NCI-H510A (cell line): ENCODE data around the gene PPP2R2B.
"Not testable (repeated sequence)": the region's sequence is repeated elsewhere in the genome, so short reads cannot be mapped to it uniquely, and the experiment has no call there.

Experiments used
- DNase-seq: peaks from one replicate; lab custom pipeline; 2025; lab: John Stamatoyannopoulos, UW

PPP2R2B gene

DNA sequence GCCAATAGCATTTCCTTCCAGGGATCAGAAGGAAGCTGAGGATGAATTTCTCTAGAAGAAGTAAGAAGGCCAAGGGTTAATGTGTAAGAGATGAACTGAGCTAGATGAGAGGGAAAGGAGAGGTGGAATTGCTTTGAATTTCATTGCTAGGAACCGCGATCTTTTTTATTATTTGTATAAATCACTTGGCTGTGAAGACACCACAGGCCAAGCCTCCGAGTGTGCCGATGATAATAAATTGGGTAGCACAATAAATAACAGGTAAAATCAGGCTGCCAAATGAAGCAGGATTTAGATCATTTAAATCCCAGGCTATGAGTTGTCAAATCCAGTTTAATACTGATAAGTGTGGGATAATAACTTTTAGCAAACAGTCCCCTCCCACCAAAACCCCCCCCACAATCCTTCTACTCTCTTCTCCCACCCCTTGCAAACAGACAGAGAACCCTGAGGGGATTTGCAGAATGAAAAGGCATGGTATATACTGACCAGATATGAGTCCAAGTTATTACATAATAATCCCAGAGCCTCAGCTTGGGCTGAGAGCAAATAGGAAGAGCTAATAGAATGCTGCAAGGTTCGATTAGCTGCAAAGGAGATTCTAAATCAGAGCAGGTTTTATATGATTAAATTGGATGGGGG lies 143.5 kb downstream of the PPP2R2B start:
- DNase-seq = no peak

DNA sequence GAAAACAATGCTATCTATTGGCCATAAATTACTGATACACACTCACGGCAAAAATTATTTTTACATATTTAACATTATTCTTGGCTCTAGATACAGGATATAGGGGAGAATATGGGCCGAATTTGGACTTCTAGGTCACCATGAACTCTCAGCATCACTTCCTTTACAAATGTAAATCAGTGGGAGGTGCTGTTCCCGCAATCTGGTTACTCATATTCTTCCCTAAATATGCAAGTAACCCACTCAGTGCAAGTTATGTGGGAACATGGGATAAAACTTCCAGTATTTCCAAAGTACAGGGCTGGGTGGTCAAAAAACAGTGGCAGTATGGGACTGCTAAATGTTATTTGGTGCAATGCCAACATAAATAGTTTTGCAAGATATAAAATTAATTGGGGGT lies 145.6 kb downstream of the PPP2R2B start:
- DNase-seq = no peak

DNA sequence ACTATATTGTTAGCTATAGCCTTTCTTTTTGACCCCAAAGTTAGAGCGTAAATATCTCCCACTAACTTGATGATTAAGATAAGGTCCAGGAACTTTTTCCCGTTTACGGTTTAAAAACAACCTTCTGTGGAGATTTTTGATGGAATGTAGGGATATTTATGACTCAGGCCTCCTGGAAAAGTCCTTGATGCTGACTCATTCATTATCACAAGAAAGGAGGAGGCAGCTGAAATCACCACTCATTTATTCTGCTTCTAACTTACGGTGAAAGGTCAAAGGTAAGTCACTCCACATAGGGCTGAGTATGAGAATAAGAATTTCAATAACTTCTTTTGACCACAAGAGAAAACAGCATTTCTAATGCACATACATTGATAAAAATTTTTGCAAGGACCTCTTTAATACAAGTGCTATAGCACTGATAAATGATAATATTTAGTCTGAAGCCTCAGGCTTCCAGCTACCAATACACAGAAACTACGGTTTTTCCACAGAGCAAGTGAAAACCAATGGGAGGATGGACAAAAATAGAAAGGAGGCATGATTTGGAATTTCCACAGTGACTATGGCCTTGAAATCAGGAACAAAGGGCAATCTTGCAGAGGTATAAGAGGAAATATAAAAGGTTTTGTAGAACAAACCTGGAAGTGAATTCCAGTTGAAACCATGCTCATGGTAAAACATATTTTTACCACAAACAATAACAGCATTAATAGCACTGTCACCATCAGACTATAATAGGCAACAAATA lies 146.5 kb downstream of the PPP2R2B start:
- no peak for DNase-seq

DNA sequence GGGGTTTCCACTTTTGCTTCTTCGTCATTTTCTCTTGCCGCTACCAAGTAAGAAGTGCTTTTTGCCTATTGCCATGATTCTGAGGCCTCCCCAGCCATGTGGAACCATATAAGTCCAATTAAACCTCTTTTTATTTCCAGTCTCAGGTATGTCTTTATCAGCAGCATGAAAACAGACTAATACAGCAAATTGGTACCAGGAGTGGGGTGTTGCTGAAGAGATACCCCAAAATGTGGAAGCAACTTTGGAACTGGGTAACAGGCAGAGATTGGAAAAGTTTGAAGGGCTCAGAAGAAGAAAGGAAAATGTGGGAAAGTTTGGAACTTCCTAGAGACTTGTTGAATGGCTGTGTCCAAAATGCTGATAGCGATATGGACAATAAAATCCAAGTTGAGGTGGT lies 149.8 kb downstream of the PPP2R2B start:
- DNase-seq = not testable (repeated sequence)

DNA sequence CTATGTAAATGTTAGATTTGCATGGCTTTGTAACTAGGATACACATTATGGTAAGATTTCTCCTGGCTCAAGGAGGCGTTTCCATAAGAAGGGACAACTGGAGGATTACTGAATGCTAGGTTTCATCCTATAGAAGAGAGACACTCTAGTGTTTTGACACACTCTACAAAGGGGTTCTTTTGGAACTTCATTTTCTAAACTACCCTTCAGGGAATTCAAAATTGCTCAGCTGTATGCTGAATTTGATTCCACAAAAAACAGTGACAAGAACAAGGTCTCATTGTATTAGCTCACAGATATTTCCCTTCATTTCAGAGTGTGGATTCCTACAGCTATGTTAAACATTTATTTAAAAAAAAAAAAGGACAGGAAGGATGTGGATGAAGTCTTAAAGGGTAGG lies 151.7 kb downstream of the PPP2R2B start:
- no peak for DNase-seq

DNA sequence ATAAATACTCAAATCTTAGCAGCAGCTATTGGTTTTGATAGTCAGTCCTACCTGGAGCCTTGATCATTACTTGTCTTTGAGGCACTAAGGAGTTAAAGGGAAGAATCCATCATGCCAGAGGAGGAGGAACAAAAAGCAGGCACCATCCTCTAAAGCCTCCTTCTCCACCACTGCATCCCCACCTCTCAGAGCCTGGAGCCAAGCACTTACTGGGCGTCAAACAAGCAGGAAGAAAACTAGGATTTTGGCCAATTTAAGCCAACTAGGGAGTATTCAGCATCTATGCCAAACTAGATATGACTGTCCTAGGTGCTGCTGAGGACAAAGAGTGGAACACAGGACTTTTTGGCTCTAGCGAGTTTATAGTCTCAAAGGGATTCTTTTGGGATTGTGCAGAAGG lies 152.5 kb downstream of the PPP2R2B start:
- DNase-seq = no peak

DNA sequence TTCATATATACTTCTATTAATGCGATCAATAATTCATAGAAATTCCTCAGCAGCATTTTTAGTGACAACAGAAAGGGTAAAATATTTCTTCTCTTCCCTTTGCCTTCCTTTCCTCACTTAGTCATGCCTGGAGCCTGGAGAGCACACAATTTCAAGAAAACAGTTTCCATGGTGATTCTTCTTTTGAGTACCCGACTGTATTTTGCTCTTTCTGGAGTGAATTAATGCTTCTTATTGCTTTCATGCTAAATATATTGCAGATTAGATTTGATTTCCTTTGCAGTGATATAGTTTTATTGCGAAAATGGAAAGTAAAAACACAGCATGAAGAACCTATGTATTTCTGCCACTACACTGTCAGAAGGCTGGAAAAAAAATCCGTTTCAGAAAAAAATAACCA lies 153.5 kb downstream of the PPP2R2B start:
- DNase-seq = no peak

DNA sequence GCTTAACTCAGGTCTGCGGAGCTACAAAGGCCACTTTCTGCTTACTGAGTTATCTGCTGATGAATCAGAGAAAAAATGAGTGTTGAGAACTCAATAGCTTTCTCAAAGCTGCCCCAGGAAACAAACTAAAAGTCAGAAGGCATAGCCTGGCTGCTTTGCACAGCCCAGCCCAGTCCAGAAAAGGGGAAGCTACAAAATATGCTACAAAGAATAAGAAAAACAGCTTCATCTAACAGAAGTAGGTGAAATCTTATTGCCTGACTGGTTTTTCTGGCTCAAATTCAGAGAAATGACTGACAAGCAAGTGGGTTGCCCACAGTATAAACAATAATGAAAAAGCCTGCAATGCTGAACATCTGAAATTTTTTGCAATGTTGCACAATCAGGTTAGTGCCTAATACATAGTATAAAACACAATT lies 156.2 kb downstream of the PPP2R2B start:
- DNase-seq = no peak

DNA sequence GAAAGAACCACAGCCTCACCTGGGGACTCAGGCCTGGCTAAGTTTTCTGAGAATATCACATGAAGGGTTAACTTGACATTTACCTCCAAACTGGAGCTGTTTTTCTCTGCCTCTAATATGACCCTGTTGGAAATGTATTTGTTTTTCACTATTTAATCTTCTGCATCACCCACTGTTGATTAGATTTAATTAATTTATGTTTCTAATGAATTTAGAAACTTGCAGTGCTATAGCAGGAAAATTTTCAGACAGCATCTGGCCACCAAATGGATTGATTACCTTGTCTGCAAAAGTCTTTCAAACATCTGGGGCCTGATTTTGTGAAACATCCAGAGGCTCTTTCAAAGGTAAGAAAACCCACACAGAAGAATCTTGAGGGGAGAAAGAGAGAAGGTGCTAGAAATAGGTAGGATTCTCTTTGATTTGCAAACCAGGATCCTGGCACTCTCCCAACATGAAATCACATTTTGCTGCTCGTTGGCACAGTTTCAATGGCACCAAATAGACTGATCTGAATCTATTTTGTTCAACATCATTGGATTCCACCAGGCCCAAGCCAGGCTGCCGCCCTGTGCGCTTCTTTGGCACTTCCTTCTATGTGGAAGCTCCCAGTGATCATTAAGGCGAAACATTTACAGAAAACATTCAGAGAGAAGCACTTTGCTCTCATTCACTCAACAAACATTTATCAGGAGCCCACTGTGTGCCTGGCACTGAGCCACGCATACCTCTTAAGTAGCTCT lies 157.3 kb downstream of the PPP2R2B start:
- DNase-seq = no peak

DNA sequence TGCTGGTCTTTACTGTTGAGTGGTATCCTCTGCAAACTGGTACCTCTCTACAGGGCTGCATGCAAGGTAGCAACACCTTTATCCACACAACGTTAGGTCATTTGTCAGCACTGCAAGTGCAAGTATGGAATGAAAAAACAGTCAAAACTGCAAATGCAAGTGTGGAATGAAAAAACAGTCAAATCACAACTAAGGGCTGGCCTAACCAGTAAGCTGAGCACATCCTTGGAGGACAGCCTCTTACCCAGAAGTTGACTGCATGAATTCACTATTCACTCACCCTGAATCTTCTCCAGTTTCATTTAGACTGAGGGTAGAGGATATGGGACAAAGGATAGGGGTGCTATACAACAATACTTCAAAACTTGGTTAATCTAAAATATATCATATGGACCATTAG lies 158.4 kb downstream of the PPP2R2B start:
- no peak for DNase-seq

DNA sequence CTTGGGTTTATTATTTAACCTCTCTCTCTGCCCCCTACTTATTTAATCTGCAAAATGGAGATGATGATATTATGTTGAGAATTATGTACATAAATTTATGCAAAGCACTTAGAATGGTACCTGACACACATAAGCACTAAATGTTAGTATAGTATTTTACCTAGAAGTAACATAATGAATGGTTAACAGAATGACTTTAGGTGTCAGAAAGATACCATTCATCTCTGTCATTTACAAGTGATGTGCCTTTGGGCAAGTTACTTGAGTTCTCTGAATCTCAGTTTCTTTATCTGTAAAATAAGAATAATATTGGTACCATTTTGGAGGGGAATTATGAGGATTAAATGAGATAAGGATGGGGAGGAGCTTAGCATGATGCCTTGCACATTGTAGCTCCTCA lies 159.4 kb downstream of the PPP2R2B start:
- no peak for DNase-seq

DNA sequence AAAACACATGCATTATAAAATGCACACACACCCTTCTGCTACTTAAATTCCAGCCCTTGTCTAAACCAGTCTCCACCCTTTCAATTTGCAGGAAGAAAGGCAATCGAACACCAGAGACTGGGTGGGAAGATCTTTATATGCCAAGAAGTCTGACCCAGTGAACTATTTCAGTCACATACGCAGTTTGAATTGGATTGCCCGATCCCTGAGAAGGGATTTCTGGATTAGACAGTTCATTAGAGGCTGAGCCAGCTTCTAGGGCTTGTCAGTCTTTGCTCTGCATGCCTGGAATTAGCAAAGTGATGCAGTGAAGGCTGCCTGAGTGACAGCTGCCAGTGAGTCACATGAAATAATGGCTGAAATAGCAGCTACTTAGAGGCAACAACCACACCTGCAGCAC lies 159.9 kb downstream of the PPP2R2B start:
- no peak for DNase-seq

DNA sequence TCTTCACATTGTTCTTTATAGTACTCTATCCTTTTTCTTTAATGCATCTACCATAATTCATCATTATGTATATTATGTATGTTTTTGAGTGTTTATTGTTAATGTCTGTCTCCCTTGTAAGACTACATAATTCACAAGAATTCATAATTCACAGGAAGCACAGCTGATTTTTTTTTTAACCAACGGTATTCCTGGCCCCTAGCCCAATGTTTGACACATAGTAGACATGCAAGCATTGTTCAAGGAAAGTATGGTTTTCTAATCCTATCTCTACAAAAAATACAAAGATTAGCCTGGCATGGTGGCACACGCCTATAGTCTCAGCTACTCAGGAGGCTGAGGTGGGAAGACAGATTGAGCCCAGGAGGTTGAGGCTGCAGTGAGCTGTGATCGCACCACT lies 160.6 kb downstream of the PPP2R2B start:
- no peak for DNase-seq

DNA sequence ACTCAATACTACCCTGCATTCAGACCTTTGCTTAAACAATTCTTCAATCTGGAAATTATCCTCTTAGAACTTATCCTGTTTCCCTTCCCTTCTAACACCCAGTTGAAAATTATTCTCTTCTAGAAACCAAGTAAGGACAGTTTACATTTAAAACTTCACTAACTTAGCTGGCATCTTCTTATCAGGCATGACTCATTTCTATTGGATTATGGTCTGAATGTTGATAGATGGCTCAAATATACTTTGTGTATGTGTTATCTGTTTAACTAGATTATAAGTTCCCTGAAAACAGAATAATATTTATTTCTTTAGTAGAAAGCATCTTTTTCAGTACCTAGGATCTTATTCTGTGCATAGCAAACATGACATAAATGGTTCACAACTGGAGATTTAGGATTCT lies 161.9 kb downstream of the PPP2R2B start:
- DNase-seq = no peak

DNA sequence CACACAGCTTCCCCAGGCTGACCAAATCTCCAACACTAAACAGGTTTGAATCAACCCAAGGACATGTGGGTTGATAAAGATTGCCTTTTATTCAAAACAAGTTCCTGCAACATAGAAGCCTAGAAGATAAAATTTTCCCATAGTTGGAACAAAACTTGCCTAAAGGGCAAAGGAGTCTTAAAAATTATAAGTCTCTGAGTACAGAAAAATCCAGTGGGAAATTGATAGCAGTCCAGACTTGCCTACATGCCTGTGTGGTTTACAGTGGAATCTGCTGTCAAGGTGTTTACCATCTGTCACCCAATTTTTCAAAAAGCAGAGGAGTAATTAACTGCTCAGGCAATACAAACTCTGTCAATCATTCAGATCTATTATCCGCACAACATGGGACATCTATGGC lies 168.2 kb downstream of the PPP2R2B start:
- DNase-seq = no peak

DNA sequence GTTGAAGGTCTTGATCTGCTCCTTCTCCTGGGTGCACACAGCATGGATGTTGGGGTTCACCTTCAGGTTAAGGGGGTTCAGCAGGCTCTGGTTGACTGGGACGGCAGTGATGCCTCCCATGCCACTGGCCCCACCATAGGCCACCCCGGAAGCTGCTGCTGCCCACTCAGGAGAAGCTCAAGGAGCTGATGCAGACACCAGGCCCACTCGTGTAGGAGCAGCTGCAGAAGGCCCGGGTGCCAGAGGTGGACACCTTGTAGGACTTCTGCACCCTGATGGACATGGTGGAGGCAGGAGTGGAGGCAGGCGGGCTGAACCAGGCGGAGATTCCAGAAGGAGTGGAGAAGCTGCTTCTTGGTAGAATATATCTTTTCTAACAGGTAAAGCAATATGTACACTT lies 171.2 kb downstream of the PPP2R2B start:
- no peak for DNase-seq

DNA sequence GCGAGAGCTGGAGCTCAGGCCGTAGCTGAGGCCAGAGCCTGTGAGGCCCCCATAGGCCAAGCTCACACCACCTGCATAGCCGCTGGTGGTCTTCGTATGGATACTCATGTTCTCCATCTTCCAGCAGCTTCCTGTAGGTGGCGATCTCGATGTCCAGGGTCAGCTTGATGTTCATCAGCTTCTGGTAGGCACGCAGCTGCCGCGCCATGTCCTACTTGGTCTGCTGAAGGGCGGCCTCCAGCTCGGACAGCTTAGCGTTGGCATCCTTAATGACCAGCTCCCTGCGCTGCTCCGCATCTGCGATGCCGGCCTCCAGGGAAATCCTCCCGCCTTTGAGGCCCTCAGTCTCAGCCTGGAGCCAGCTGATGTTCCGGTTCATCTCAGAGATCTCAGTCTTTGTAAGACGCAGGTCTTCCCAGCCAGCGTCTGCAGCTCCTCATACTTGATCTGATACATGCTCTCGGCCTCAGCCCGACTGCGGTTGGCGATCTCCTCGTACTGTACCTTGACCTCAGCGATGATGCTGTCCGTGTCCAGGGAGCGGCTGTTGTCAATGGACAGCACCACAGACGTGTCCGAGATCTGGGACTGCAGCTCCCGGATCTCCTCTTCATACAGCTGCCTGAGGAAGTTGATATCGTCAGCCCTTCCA lies 172.1 kb downstream of the PPP2R2B start:
- no peak for DNase-seq

DNA sequence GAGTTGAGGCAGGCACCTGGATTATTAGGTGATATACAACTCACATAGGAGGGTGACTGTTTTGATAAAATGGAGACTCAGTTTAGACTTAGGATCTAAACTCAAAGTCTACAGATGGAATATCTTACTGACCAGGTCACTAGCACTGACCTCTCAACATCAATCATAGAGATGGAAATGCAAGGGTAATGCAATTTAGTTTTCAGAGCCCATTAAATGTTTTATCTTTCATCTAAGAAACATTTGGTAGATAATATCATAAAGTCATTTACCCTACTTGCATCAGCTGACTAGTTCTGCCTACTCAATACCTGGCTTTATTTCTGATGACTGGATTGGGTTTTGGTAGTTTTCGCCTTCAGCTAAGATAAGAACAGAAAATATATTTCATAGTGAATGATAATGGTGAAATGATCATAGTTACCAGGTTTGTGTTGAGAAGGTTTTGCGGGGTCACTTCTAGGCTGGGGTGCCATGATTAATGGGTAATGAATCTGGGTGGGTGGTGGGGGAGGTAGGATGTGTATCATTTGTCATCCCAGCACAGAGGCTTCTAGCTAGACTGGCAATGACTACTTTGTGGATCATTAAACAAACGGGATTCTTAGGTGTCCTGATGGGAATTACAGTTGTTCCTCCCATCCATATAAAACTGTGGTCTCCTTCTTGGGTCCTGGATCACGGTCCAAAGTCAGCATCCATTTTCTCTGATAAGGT lies 173.4 kb downstream of the PPP2R2B start:
- no peak for DNase-seq

DNA sequence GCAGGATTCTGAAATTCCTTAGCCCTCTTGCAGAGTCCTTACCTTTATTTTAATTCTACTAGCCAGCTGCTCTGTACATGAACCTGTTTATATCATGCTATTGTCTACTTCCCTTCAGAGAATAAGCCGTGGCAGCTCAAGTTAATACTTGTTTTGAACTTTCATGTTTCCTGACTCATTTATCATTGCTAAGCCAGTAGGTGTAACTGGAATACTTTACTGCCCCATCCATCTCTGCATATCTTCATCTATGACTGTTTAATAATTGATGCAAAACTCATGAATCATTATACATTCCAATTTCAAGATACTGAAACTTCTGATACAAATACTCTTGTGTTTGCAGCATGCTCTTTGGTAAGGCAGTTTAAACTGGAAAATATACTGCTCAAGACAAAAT lies 174.7 kb downstream of the PPP2R2B start:
- no peak for DNase-seq

DNA sequence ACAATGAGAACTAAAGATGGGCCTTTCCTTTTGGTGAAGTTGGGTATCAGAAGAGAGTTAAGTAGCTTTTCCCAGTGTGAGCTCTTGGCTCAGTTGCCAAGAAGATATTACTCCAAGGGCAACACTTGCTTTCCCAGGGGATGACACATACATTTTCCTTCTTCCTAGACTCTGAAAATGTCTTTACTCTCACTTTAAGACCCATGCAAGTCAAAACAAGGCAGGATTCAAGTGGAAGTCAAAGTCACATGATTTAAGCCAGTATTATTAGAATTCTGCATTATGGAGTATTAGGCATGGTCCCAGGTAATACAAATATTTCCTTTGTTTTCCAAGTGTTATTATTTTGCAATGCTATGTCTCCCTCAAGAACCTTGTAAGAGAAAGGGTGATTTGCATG lies 175.1 kb downstream of the PPP2R2B start:
- no peak for DNase-seq

DNA sequence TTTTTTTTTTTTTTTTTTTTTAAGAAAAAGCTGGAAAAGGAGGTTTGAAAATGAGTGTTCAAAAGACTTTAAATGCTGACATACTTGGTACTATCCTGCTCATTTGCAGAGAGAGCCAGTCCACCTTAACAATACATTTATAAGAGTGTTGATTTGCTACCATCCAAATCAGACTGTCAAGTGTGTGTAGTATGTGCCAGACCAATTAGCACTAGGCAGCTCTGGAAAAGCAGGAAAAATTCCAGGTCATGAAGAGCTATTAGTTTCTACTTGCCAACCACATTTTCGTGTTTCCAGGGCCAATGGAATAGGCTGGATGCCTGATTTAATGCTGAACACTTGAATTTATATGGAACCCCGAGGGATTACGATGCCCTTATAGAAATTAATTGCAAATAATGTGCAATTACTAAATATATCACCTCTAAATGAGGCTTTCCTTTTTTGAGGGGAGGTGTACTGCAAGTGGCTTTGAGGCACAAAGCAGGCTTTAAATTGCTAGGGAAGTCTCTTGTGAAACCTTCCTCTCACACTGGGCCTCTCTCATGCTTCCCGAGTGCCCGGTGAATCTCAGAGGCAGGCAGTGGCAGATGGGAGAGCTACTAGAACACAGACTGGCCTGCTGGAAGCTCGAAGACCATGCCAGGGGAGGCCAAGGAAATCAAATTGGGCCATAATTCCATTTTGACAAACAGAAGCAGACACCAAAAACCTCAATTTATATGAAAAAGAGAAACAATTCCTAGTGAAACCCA lies 178.7 kb downstream of the PPP2R2B start:
- DNase-seq = no peak
